HepG2 (cell line): ENCODE measurements around the gene NT5DC4. TPM values are rescaled to one million over a fixed set of nuclear protein-coding genes. Genes with fewer than 3 reads are reported as not detected.

ENCODE experiments used
- BCL6 ChIP-seq: IDR thresholded peaks from 2 replicates; pipeline ENCODE4 v1.6.1; 2016; ENCODE audit warnings: missing genetic modification reagents, missing compliant biosample characterization
- CHD2 ChIP-seq: IDR thresholded peaks from 2 replicates; pipeline ENCODE4 v1.6.1; 2011; ENCODE audit warnings: low read depth, low read length, improper control_type of control experiment
- ETV6 ChIP-seq: sonication (generic); formaldehyde crosslinking; conservative IDR thresholded peaks from 2 replicates; pipeline ENCODE4 v1.4.0; 2020; ENCODE audit warnings: missing genetic modification reagents
- SALL1 ChIP-seq: sonication (generic); formaldehyde crosslinking; IDR thresholded peaks from 2 replicates; pipeline ENCODE4 v1.8.0; 2022; ENCODE audit warnings: mild to moderate bottlenecking, missing genetic modification reagents
- SNAPC4 ChIP-seq: sonication (generic); formaldehyde crosslinking; IDR thresholded peaks from 2 replicates; pipeline ENCODE4 v1.4.0; 2020; ENCODE audit warnings: mild to moderate bottlenecking, missing genetic modification reagents
- TAF15 ChIP-seq: fragments of 200-400 bp; formaldehyde crosslinking; IDR thresholded peaks from one replicate; pipeline ENCODE4 v1.6.1; 2018; ENCODE audit warnings: mild to moderate bottlenecking, low read depth, low read length; ENCODE audit not compliant: poor library complexity, severe bottlenecking
- THAP11 ChIP-seq: IDR thresholded peaks from 2 replicates; pipeline ENCODE4 v1.6.1; 2016; ENCODE audit warnings: missing biosample characterization, missing genetic modification reagents
- THAP8 ChIP-seq: sonication (generic); formaldehyde crosslinking; IDR thresholded peaks from 2 replicates; pipeline ENCODE4 v1.5.1; 2020; ENCODE audit warnings: missing genetic modification reagents, mild to moderate bottlenecking, borderline replicate concordance
- THAP9 ChIP-seq: sonication (generic); formaldehyde crosslinking; IDR thresholded peaks from 2 replicates; pipeline ENCODE4; 2020; ENCODE audit warnings: missing genetic modification reagents, mild to moderate bottlenecking, borderline replicate concordance
- ZBTB21 ChIP-seq: sonication (generic); formaldehyde crosslinking; IDR thresholded peaks from 2 replicates; pipeline ENCODE4 v1.4.0; 2020; ENCODE audit warnings: missing genetic modification reagents
- ZBTB7A ChIP-seq: sonication (generic); formaldehyde crosslinking; IDR thresholded peaks from 2 replicates; pipeline ENCODE4 v1.8.0; 2022; ENCODE audit warnings: mild to moderate bottlenecking, missing genetic modification reagents
- ZKSCAN5 ChIP-seq: sonication (generic); formaldehyde crosslinking; IDR thresholded peaks from 2 replicates; pipeline ENCODE4 v1.5.1; 2020; ENCODE audit warnings: mild to moderate bottlenecking, missing genetic modification reagents
- ZMAT3 ChIP-seq: sonication (generic); formaldehyde crosslinking; conservative IDR thresholded peaks from 2 replicates; pipeline ENCODE4 v1.7.0; 2021; ENCODE audit warnings: missing genetic modification reagents
- ZNF414 ChIP-seq: sonication (generic); formaldehyde crosslinking; IDR thresholded peaks from 2 replicates; pipeline ENCODE4 v1.5.0; 2020; ENCODE audit warnings: missing genetic modification reagents
- ZNF430 ChIP-seq: sonication (generic); formaldehyde crosslinking; IDR thresholded peaks from 2 replicates; pipeline ENCODE4 v1.9.0; 2021; ENCODE audit warnings: mild to moderate bottlenecking, missing genetic modification reagents
- ZNF530 ChIP-seq: sonication (generic); formaldehyde crosslinking; IDR thresholded peaks from 2 replicates; pipeline ENCODE4 v1.5.0; 2020; ENCODE audit warnings: low read depth, mild to moderate bottlenecking, missing genetic modification reagents
- ZNF709 ChIP-seq: sonication (generic); formaldehyde crosslinking; IDR thresholded peaks from 2 replicates; pipeline ENCODE4 v1.5.0; 2020; ENCODE audit warnings: mild to moderate bottlenecking, missing genetic modification reagents
- ZXDC ChIP-seq: sonication (generic); formaldehyde crosslinking; IDR thresholded peaks from 2 replicates; pipeline ENCODE4 v1.5.0; 2020; ENCODE audit warnings: mild to moderate bottlenecking, missing genetic modification reagents
- polyA plus RNA-seq, 8 experiments: library from polyadenylated mRNA; depleted of rRNA in 3 of 8; stranded (reverse) in 7 of 8; unstranded in 1 of 8; fragments of >200 nt; fragmentation: Illumina TruSeq in 4 of 8; extraction: Trizol in 4 of 8; gene quantifications; 2 replicates each; pipeline versions ENCODE4 v1.2.1 to v1.2.3, GENCODE V29; 2011 to 2016; ENCODE audit warnings: low read depth in 4 of 8, missing spikeins in 1 of 8, mixed read lengths in 1 of 8; ENCODE audit not compliant: insufficient read depth in 1 of 8
- total RNA-seq, 5 experiments: library from RNA; depleted of rRNA; stranded (reverse); fragments of >200 nt; fragmentation: Illumina TruSeq; extraction: Trizol; gene quantifications; 2 replicates each; pipeline ENCODE4 v1.2.3, GENCODE V29; 2016; ENCODE audit warnings: low read depth in 1 of 5

NT5DC4 gene
- total and polyA plus RNA-seq, 2 of the 13 experiments (the other 11 are each of a cell fraction or from before 2014, with no cell fraction given) = 0.04 to 4.2 TPM

GRCh38 chr2:112692495-112692911 lies 28.3 kb upstream of the NT5DC4 start (continued):
- TF ChIP-seq THAP11 (CRISPR knock-in tag) (peak; percentile 58; the same call in 1 of the 2 replicates), ZNF414 (CRISPR knock-in tag) (no peak), SNAPC4 (CRISPR knock-in tag) (0 out of 2 replicates have a peak, but pooled peaks have one; percentile 43), ZXDC (CRISPR knock-in tag) (no peak), ZKSCAN5 (CRISPR knock-in tag) (no peak), ZBTB21 (peak; percentile 14; the same call in 1 of the 2 replicates), SALL1 (CRISPR knock-in tag) (peak; percentile 84), ZMAT3 (CRISPR knock-in tag) (no peak), CHD2 (no peak), THAP9 (CRISPR knock-in tag) (no peak), BCL6 (CRISPR knock-in tag) (peak; percentile 96), ETV6 (CRISPR knock-in tag) (no peak), ZNF709 (CRISPR knock-in tag) (no peak), ZNF430 (CRISPR knock-in tag) (no peak; the same call in 1 of the 2 replicates), ZBTB7A (no peak), THAP8 (CRISPR knock-in tag) (no peak), TAF15 (no peak), ZNF530 (CRISPR knock-in tag) (no peak)
